Esophagus muscularis mucosa (tissue), 4 donors: ENCODE measurements around the gene DYNC1LI1. TPM values are rescaled to one million over a fixed set of nuclear protein-coding genes. Genes with fewer than 3 reads are reported as not detected.

Experiments
- DNase-seq: peaks from one replicate; pipeline ENCODE4 v3.0.0-alpha.2; 2017; ENCODE audit errors: extremely low spot score
- H3K27ac ChIP-seq, 4 donors: fragments of 200-600 bp; sonication (generic); replicated peaks in 1 of 4; 1 replicate in 3 of 4; 2 replicates in 1 of 4; pipeline ENCODE4 v1.5.1; 2016 to 2019; ENCODE audit warnings: mild to moderate bottlenecking in 1 of 4
- H3K27me3 ChIP-seq, 4 donors: fragments of 200-600 bp; sonication (generic); one replicate each; pipeline versions ENCODE4 v1.5.1 to v1.6.0; 2016 to 2019
- H3K36me3 ChIP-seq, 4 donors: fragments of 200-600 bp; sonication (generic); one replicate each; pipeline ENCODE4 v1.5.1; 2016 to 2019
- H3K4me1 ChIP-seq, 4 donors: fragments of 200-600 bp; sonication (generic); one replicate each; pipeline ENCODE4 v1.5.1; 2016 to 2019
- H3K4me3 ChIP-seq, 4 donors: fragments of 200-600 bp; sonication (generic); 1 replicate in 2 of 4; 2 replicates in 2 of 4; pipeline ENCODE4 v1.5.1; 2016 to 2019; ENCODE audit warnings: mild to moderate bottlenecking in 4 of 4, moderate library complexity in 1 of 4
- H3K9me3 ChIP-seq, 4 donors: fragments of 200-600 bp; sonication (generic); 1 replicate in 3 of 4; 2 replicates in 1 of 4; pipeline ENCODE4 v1.5.1; 2016 to 2019
- EP300 ChIP-seq: sonication (generic); formaldehyde crosslinking; IDR thresholded peaks from one replicate; pipeline ENCODE4 v1.6.1; 2017; ENCODE audit warnings: antibody characterized with exemption
- POLR2A ChIP-seq: fragments of 450-650 bp; IDR thresholded peaks from one replicate; pipeline ENCODE4 v1.6.1; 2017; ENCODE audit warnings: antibody characterized with exemption, moderate library complexity, mild to moderate bottlenecking, low read depth
- POLR2AphosphoS5 ChIP-seq, 2 donors: sonication (generic); formaldehyde crosslinking; IDR thresholded peaks; one replicate each; pipeline ENCODE4 v1.6.1; 2017; ENCODE audit warnings: antibody characterized with exemption in 2 of 2
- WGBS: methylation state at CpG from one replicate; pipeline ENCODE4 v1.1.5; 2018; 5-methylcytosine and 5-hydroxymethylcytosine counted together
- intact Hi-C: fragments of 100-400 bp; cut with DNase I; formaldehyde crosslinking; loops from one replicate; pipeline ENCODE4 v1.15.1; 2023
- total RNA-seq, 4 donors: library from RNA; depleted of rRNA; stranded (reverse); fragments of >200 nt; gene quantifications; one replicate each; pipeline versions ENCODE4 v1.1.0 to v1.2.1, GENCODE V29; 2016
- TF ChIP-seq, protein P1 (sequence below), 3 experiments: fragments of 200-600 bp in 2 of 3; fragments of 450-650 bp in 1 of 3; sonication (generic) in 2 of 3; IDR thresholded peaks; one replicate each; pipeline ENCODE4 v1.5.1; 2017 to 2019; ENCODE audit warnings: antibody characterized with exemption in 3 of 3, mild to moderate bottlenecking in 2 of 3, moderate library complexity in 1 of 3

Gene DYNC1LI1
- total RNA-seq, 4 donors from 2014 or later, result 30.0 to 38.2 (median 32.5) TPM

DNA sequence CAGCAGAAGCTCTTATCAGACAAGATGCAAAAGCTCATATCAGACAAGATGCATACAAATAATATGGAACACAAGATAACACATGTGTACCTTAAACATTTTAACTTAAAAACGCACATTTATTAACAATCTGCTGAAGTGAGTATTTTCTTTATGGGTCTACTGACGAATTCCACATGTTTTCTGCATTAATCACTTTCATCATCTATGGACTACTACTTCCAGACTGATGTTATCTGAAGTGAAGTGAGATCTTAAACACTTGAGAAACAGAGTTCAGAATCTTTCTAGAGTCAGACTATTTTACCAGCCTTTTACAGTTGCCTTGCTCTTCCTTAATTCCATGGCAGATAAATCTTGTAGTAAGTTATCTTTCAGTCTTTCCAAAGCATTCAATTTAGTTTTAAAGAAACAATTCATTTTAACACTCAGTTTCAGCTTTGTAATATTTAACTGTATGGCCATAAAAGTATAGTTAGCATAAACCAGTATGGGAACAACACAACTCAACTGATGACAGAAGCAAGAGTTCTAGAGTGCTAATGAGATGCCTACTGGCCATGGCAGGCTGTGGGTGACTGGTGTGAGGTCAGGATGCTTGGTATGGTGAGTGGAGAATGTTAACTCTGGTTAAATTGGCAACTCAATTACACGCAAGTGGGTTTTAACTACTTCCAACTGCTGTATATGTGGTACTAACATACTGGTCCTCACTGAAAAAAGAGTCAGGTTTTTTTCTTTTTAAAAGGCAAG lies 77.8 kb downstream of the DYNC1LI1 start:
- intact Hi-C loops, result no loop called here
- no peaks in the 10 kb centered on the region for H3K9me3 ChIP-seq
- WGBS, result 81% methylated on average over 3 of the region's 3 CpGs
- H3K4me3 ChIP-seq, result no peak overlapping the region
- peaks cover 0 to 7% (median 2%) of the 10 kb centered on the region in 4 donors for H3K36me3 ChIP-seq
- no peak overlapping the region for H3K27ac ChIP-seq
- TF ChIP-seq POLR2AphosphoS5 (IDR thresholded peaks at IDR 0.05), result no peak
- no peak for TF ChIP-seq POLR2A
- TF ChIP-seq, protein P1, sequence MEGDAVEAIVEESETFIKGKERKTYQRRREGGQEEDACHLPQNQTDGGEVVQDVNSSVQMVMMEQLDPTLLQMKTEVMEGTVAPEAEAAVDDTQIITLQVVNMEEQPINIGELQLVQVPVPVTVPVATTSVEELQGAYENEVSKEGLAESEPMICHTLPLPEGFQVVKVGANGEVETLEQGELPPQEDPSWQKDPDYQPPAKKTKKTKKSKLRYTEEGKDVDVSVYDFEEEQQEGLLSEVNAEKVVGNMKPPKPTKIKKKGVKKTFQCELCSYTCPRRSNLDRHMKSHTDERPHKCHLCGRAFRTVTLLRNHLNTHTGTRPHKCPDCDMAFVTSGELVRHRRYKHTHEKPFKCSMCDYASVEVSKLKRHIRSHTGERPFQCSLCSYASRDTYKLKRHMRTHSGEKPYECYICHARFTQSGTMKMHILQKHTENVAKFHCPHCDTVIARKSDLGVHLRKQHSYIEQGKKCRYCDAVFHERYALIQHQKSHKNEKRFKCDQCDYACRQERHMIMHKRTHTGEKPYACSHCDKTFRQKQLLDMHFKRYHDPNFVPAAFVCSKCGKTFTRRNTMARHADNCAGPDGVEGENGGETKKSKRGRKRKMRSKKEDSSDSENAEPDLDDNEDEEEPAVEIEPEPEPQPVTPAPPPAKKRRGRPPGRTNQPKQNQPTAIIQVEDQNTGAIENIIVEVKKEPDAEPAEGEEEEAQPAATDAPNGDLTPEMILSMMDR (IDR thresholded peaks at IDR 0.05), result no peak
- TF ChIP-seq EP300, result no peak
- DNase-seq, result no peak
- H3K4me1 ChIP-seq, result peaks cover 5 to 19% (median 14%) of the 10 kb centered on the region in 4 donors
- H3K27me3 ChIP-seq, result no peaks in the 10 kb centered on the region

DNA sequence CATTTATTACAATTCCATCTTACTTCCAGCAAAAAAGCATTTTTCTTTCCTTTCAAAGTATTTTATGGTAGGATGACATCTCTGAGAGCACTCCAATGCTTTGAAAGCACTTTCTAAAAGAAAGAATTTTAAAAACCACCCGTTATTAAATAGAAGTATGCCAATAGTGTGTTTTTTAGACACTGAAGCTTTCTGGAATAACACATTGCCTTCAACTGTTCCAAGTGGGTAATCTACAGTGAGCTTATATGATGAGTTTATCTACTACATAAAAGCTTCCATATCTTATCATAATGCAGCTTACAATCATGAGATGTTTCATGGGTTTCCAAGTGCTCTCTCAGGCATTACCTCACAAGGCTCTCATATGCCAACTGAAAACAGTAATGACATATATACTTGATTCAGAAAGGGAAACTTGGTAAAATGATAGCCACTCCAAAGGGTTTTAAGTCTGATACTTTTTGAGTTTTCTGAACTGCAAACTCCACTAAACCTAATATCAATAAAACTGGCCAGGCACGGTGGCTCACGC lies 82.1 kb downstream of the DYNC1LI1 start:
- intact Hi-C loops, result no loop called here
- Histone ChIP-seq H3K27ac (no peak overlapping the region), H3K4me1 (peaks cover 1 to 7% (median 4%) of the 10 kb centered on the region in 4 donors), H3K4me3 (no peak overlapping the region), H3K9me3 (no peaks in the 10 kb centered on the region), H3K36me3 (peaks cover 0 to 32% (median 12%) of the 10 kb centered on the region in 4 donors), H3K27me3 (no peaks in the 10 kb centered on the region)
- DNase-seq, result no peak
- WGBS, result 95% methylated on average over 3 of the region's 3 CpGs
- TF ChIP-seq POLR2A (no peak), POLR2AphosphoS5 (IDR thresholded peaks at IDR 0.05) (no peak), EP300 (no peak)
- TF ChIP-seq, protein P1 (IDR thresholded peaks at IDR 0.05), result no peak

DNA sequence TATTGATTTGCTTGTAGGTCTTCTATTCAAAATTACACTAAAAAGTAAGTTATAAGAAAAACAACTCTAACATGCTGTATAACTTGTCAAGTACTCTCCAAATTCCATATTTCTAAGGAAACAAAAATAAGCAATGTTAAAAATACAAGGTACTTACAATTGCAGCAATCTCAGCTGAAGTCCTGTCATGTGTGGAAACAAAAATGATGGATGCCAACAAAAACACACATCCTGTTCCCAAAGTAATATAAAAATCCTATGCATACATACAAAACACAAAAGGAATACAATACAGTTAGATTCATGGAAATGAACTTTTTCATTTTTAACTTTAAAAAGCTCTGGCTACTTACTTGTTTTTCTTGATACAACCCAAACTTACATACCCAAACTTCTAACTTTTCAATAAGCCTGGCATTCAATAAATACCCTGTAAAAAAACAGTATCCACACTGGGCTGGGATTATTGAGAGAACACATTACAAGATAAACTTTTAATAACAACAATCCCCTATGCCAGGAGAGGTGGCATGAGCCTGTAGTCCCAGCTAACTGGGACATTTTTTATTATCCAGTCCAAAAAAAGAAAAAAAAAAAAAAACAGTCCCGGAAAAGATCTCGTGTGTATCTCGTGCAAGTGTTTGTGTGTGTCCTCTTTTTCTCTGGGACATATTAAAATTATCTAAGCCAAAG lies 82.7 kb downstream of the DYNC1LI1 start:
- Histone ChIP-seq H3K36me3 (peaks cover 0 to 38% (median 14%) of the 10 kb centered on the region in 4 donors), H3K4me1 (peaks cover 0 to 3% (median 0%) of the 10 kb centered on the region in 4 donors), H3K27ac (no peak overlapping the region), H3K4me3 (no peak overlapping the region), H3K9me3 (no peaks in the 10 kb centered on the region), H3K27me3 (no peaks in the 10 kb centered on the region)
- intact Hi-C loops, result no loop called here
- TF ChIP-seq POLR2AphosphoS5 (IDR thresholded peaks at IDR 0.05), result no peak
- no peak for TF ChIP-seq POLR2A
- TF ChIP-seq, protein P1 (IDR thresholded peaks at IDR 0.05), result no peak
- no peak for TF ChIP-seq EP300
- no peak for DNase-seq
- 90% methylated on average over 3 of the region's 3 CpGs for WGBS

DNA sequence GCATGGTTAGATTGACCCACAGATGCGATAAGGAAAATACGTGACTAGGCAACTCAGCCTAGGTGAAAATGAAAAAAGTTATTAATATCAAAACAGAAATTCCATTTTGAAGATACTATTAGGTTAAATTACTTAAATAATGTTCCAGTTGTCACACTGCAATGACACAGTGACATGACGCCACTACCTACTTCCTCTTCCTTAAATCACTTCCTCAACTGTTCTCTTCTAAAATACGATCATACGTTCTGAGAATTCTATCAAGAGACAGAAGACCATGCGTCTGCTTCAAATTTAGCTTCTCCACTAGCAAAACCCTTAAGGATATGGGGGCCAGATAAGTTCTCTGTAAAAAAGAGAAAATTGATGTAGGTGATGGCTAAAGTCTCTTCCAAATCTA lies 86.2 kb downstream of the DYNC1LI1 start:
- 88% methylated on average over 6 of the region's 6 CpGs for WGBS
- Histone ChIP-seq H3K36me3 (peaks cover 0 to 39% (median 15%) of the 10 kb centered on the region in 4 donors), H3K9me3 (no peaks in the 10 kb centered on the region), H3K4me1 (no peaks in the 10 kb centered on the region), H3K4me3 (no peak overlapping the region), H3K27ac (no peak overlapping the region), H3K27me3 (no peaks in the 10 kb centered on the region)
- intact Hi-C loops, result no loop called here
- TF ChIP-seq POLR2AphosphoS5 (IDR thresholded peaks at IDR 0.05) (no peak), EP300 (no peak), POLR2A (no peak)
- TF ChIP-seq, protein P1 (IDR thresholded peaks at IDR 0.05), result no peak
- no peak for DNase-seq
